Gastrocnemius medialis (tissue), 4 donors: ENCODE data around the gene SIDT2. TPM values are rescaled to one million over a fixed set of nuclear protein-coding genes. Genes with fewer than 3 reads are reported as not detected.
A peak's percentile ranks its signal among the peaks of the same experiment; 100 is the strongest.

Experiments
- ATAC-seq, 2 donors: fragments of 150-250 bp; one replicate each; pipeline ENCODE4 v1.9.1; 2016
- DNase-seq, 2 donors: peaks; one replicate each; pipeline ENCODE4 v3.0.0-alpha.2; 2019
- H3K27ac ChIP-seq, 4 donors: fragments of 200-600 bp; sonication (generic); 1 replicate in 1 of 4; 2 replicates in 3 of 4; pipeline ENCODE4 v1.5.1; 2016 to 2018; ENCODE audit warnings: mild to moderate bottlenecking in 2 of 4, moderate library complexity in 1 of 4
- H3K27me3 ChIP-seq, 3 donors: fragments of 200-600 bp; sonication (generic) in 2 of 3; 1 replicate in 1 of 3; 2 replicates in 2 of 3; pipeline versions ENCODE4 v1.5.1 to v1.6.0; 2016 to 2019; ENCODE audit warnings: mild to moderate bottlenecking in 1 of 3, moderate library complexity in 1 of 3
- H3K36me3 ChIP-seq, 2 donors: fragments of 200-600 bp; sonication (generic) in 1 of 2; one replicate each; pipeline ENCODE4 v1.5.1; 2017 to 2018
- H3K4me1 ChIP-seq, 2 donors: fragments of 200-600 bp; sonication (generic) in 1 of 2; one replicate each; pipeline ENCODE4 v1.5.1; 2016 to 2017; ENCODE audit warnings: mild to moderate bottlenecking in 2 of 2
- H3K4me3 ChIP-seq, 4 donors: fragments of 200-600 bp; sonication (generic) in 3 of 4; 1 replicate in 1 of 4; 2 replicates in 3 of 4; pipeline ENCODE4 v1.5.1; 2016 to 2019; ENCODE audit warnings: mild to moderate bottlenecking in 2 of 4
- H3K9me3 ChIP-seq, 3 donors: fragments of 200-600 bp; sonication (generic) in 2 of 3; 1 replicate in 1 of 3; 2 replicates in 2 of 3; pipeline ENCODE4 v1.5.1; 2016 to 2019
- CTCF ChIP-seq, 5 experiments: fragments of 450-650 bp in 3 of 5; fragments of 200-600 bp in 2 of 5; sonication (generic) in 2 of 5; IDR thresholded peaks in 4 of 5; conservative IDR thresholded peaks in 1 of 5; 1 replicate in 4 of 5; 2 replicates in 1 of 5; pipeline ENCODE4 v1.5.1; 2016 to 2019; ENCODE audit warnings: antibody characterized with exemption in 5 of 5, mild to moderate bottlenecking in 3 of 5, moderate library complexity in 3 of 5
- POLR2A ChIP-seq, 2 donors: fragments of 450-650 bp; IDR thresholded peaks; one replicate each; pipeline ENCODE4 v1.6.1; 2017; ENCODE audit warnings: antibody characterized with exemption in 2 of 2, mild to moderate bottlenecking in 2 of 2, moderate library complexity in 2 of 2
- in situ Hi-C, 4 donors: fragments of 200-750 bp; cut with MboI; loops; one replicate each; pipeline versions ENCODE4 v1.15.0 to v1.8.0; 2017; ENCODE audit warnings: low sequenced_read_pairs in 4 of 4
- intact Hi-C: fragments of 100-400 bp; cut with DNase I; formaldehyde crosslinking; loops from one replicate; pipeline ENCODE4 v1.15.1; 2023; ENCODE audit warnings: low total_unique reads
- total RNA-seq, 4 donors: library from RNA; depleted of rRNA; stranded (reverse); fragments of >200 nt; gene quantifications; one replicate each; pipeline versions ENCODE4 v1.1.0 to v1.2.3, GENCODE V29; 2016

SIDT2 gene
- total RNA-seq, 4 donors from 2014 or later = 14.3 to 33.9 (median 17.7) TPM

GRCh38 chr11:117229411-117229810, 50.9 kb downstream of the SIDT2 start:
- H3K4me1 ChIP-seq = peaks cover 24 to 39% of the 10 kb centered on the region in 2 donors
- intact Hi-C loops = no loop called here
- in situ Hi-C loops = loop anchor here (5.0 to 25.0 kb wide), 7 partner anchors 47 to 445 kb away; partner anchors contain the start of genes SIDT2 (in 1 of the 4) and ZPR1 (in 1 of the 4)
- H3K9me3 ChIP-seq = no peaks in the 10 kb centered on the region
- peaks cover 0 to 39% of the 10 kb centered on the region in 2 donors for H3K36me3 ChIP-seq
- ATAC-seq = no peak
- H3K27ac ChIP-seq = no peak overlapping the region
- H3K27me3 ChIP-seq = no peaks in the 10 kb centered on the region
- no peak overlapping the region for H3K4me3 ChIP-seq
- no peak for TF ChIP-seq CTCF (IDR thresholded peaks at IDR 0.05 in 4 of 5, conservative IDR thresholded peaks at IDR 0.05 in 1 of 5)
- no peak for TF ChIP-seq POLR2A (IDR thresholded peaks at IDR 0.05)
- no peak for DNase-seq

- no peak overlapping the region for H3K4me3 ChIP-seq
- TF ChIP-seq CTCF (IDR thresholded peaks at IDR 0.05 in 4 of 5, conservative IDR thresholded peaks at IDR 0.05 in 1 of 5) = no peak
- no peak for TF ChIP-seq POLR2A (IDR thresholded peaks at IDR 0.05)
- in situ Hi-C loops = loop anchor here (5.0 to 25.0 kb wide), 8 partner anchors 48 to 445 kb away; partner anchors contain the start of genes SIDT2 (in 1 of the 4) and ZPR1 (in 1 of the 4)
- H3K36me3 ChIP-seq = peaks cover 0 to 37% of the 10 kb centered on the region in 2 donors
- DNase-seq (no peak), ATAC-seq (no peak)
- H3K27ac ChIP-seq = peak overlapping the region in 2 of 4 donors; percentile 25 to 93
- H3K27me3 ChIP-seq = no peaks in the 10 kb centered on the region
- H3K4me1 ChIP-seq = peaks cover 25 to 39% of the 10 kb centered on the region in 2 donors
- H3K9me3 ChIP-seq = no peaks in the 10 kb centered on the region
- intact Hi-C loops = no loop called here
These were observed 51.4 kb downstream of the SIDT2 start for GRCh38 chr11:117229931-117230285.

GRCh38 chr11:117230286-117230961, 51.9 kb downstream of the SIDT2 start:
- peaks cover 25 to 39% of the 10 kb centered on the region in 2 donors for H3K4me1 ChIP-seq
- peak overlapping the region in 1 of 4 donors; percentile 100 for H3K4me3 ChIP-seq
- H3K36me3 ChIP-seq = peaks cover 0 to 37% of the 10 kb centered on the region in 2 donors
- H3K27ac ChIP-seq = peak overlapping the region in 2 of 4 donors; percentile 25 to 93
- no peaks in the 10 kb centered on the region for H3K9me3 ChIP-seq
- DNase-seq (no peak), ATAC-seq (no peak)
- TF ChIP-seq CTCF (IDR thresholded peaks at IDR 0.05 in 4 of 5, conservative IDR thresholded peaks at IDR 0.05 in 1 of 5) (no peak), POLR2A (IDR thresholded peaks at IDR 0.05) (no peak)
- no peaks in the 10 kb centered on the region for H3K27me3 ChIP-seq
- intact Hi-C loops = no loop called here
- in situ Hi-C loops = loop anchor here in 2 of 4 donors (10.0 to 25.0 kb wide), 2 partner anchors 343 to 356 kb away; no protein-coding TSS in a partner anchor

GRCh38 chr11:117230999-117231841, 52.7 kb downstream of the SIDT2 start:
- H3K27ac ChIP-seq = peak overlapping the region; percentile 93 to 99 (median 96)
- ATAC-seq (no peak), DNase-seq (no peak)
- intact Hi-C loops = no loop called here
- H3K9me3 ChIP-seq = no peaks in the 10 kb centered on the region
- H3K4me3 ChIP-seq = peak overlapping the region; percentile 89 to 100 (median 95)
- TF ChIP-seq CTCF (IDR thresholded peaks at IDR 0.05 in 4 of 5, conservative IDR thresholded peaks at IDR 0.05 in 1 of 5) (no peak), POLR2A (IDR thresholded peaks at IDR 0.05) (no peak)
- no peaks in the 10 kb centered on the region for H3K27me3 ChIP-seq
- H3K4me1 ChIP-seq = peaks cover 25 to 35% of the 10 kb centered on the region in 2 donors
- H3K36me3 ChIP-seq = peaks cover 0 to 42% of the 10 kb centered on the region in 2 donors
- in situ Hi-C loops = loop anchor here in 2 of 4 donors (10.0 to 25.0 kb wide), 2 partner anchors 344 to 356 kb away; no protein-coding TSS in a partner anchor
